ENCODE measurements around the gene SIDT2. TPM values are rescaled to one million over a fixed set of nuclear protein-coding genes. Genes with fewer than 3 reads are reported as not detected.

Gene SIDT2
- total RNA-seq, 4 donors from 2014 or later, result 38.4 to 49.4 (median 40.7) TPM

DNA sequence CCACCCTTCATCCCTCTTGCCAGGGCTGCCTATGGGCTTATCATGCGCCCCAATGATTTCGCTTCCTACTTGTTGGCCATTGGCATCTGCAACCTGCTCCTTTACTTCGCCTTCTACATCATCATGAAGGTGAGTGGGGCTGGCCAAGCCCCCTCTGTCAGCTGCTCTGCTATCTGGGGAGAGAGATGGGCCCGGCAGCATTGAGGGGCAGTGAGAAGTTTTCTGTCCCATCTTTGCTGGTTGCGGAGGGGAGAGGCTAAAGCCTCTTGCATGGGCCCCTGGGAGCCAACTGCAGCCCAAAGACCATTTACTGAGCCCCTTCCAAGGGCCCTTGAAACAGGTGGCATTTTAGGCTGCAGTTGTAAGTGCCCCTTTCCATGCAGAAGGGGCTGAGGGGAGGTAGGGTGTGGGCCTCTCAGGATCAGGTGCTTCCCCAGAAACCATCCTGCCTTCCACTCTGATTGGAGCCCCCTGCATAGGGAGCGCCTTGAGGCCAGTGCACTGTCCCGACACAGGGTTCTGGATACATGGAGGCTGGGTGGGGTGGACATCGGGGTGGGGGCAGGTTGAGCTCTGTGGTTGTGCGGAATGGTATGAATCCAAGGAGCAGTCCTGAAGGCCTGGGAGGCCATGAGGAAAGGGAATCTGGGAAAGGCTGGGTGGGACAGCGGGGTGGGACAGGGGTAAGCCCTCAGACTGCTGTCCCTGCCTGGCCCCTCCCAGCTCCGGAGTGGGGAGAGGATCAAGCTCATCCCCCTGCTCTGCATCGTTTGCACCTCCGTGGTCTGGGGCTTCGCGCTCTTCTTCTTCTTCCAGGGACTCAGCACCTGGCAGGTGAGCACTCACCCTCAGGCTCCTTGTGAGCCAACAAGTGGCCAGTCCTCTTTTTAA, 14.8 kb downstream of the SIDT2 start:
- TF ChIP-seq, protein P1, sequence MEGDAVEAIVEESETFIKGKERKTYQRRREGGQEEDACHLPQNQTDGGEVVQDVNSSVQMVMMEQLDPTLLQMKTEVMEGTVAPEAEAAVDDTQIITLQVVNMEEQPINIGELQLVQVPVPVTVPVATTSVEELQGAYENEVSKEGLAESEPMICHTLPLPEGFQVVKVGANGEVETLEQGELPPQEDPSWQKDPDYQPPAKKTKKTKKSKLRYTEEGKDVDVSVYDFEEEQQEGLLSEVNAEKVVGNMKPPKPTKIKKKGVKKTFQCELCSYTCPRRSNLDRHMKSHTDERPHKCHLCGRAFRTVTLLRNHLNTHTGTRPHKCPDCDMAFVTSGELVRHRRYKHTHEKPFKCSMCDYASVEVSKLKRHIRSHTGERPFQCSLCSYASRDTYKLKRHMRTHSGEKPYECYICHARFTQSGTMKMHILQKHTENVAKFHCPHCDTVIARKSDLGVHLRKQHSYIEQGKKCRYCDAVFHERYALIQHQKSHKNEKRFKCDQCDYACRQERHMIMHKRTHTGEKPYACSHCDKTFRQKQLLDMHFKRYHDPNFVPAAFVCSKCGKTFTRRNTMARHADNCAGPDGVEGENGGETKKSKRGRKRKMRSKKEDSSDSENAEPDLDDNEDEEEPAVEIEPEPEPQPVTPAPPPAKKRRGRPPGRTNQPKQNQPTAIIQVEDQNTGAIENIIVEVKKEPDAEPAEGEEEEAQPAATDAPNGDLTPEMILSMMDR (IDR thresholded peaks at IDR 0.05), result no peak
- TF ChIP-seq POLR2A (IDR thresholded peaks at IDR 0.05), result no peak
- no peak overlapping the region for H3K4me3 ChIP-seq (ENCODE audit: low read depth, poor library complexity, severe bottlenecking)
- DNase-seq (ENCODE audit: low spot score in 2 of 2), result no peak
- intact Hi-C loops (cut with DNase I; ENCODE audit: low total_unique reads), result no loop called here
- WGBS, 2 donors, result 88 to 94% methylated on average over 15 of the region's 15 CpGs

DNA sequence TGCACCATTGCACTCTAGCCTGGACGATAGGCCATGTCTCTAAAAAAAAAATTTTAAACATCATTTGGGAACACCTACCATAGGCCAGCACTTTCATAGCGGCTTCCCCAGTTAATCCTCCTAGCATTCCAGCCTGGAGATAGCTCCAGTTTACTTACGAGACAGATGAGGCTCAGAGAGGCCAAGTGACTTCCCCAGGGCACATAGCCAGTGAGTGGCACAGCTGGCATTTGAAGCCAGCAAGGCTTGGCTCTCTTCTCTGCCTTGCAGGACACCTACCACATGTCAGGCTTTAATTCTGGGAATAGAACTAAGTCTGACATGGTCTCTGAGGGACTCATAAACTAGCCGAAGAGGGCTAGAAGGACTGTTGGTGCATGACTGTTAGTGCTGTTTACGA, 15.7 kb downstream of the SIDT2 start:
- 88 to 90% methylated on average over 5 of the region's 5 CpGs for WGBS, 2 donors
- TF ChIP-seq POLR2A (IDR thresholded peaks at IDR 0.05), result no peak
- TF ChIP-seq, protein P1 (IDR thresholded peaks at IDR 0.05), result no peak
- H3K4me3 ChIP-seq (ENCODE audit: low read depth, poor library complexity, severe bottlenecking), result no peak overlapping the region
- no peak for DNase-seq (ENCODE audit: low spot score in 2 of 2)
- intact Hi-C loops (cut with DNase I; ENCODE audit: low total_unique reads), result no loop called here

DNA sequence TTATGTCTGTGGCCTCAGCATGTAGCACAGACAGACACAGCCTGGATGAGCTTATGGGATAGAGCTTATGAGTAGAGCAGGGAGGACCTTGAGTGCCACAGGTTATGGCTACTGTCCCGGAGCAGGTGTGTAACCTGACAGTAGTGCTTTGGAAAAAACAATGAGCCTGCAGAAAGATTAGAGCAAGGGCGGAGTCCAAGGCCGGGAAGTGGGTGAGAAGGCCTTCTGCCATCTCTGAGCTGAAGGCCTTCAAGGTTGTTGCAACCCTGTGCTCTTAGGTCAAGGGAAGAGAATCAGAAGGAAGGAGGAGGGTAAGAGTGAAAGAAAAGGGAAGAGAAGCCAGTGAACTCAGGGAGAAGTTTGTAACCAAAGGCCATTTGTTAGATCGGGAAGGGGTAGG, 16.7 kb downstream of the SIDT2 start:
- intact Hi-C loops (cut with DNase I; ENCODE audit: low total_unique reads), result no loop called here
- no peak for DNase-seq (ENCODE audit: low spot score in 2 of 2)
- no peak overlapping the region for H3K4me3 ChIP-seq (ENCODE audit: low read depth, poor library complexity, severe bottlenecking)
- WGBS, 2 donors, result 80 to 87% methylated on average over 4 of the region's 4 CpGs
- no peak for TF ChIP-seq POLR2A (IDR thresholded peaks at IDR 0.05)
- TF ChIP-seq, protein P1 (IDR thresholded peaks at IDR 0.05), result no peak

DNA sequence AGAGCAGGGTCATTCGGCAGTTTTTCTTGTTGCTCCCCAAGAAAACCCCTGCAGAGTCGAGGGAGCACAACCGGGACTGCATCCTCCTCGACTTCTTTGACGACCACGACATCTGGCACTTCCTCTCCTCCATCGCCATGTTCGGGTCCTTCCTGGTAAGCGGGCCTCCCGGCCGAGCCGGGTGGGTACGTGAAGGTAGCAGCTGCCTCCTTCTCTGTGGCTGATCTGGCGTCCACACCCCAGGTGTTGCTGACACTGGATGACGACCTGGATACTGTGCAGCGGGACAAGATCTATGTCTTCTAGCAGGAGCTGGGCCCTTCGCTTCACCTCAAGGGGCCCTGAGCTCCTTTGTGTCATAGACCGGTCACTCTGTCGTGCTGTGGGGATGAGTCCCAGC, 17.2 kb downstream of the SIDT2 start:
- WGBS, 2 donors, result 84 to 89% methylated on average over 19 of the region's 19 CpGs
- H3K4me3 ChIP-seq (ENCODE audit: low read depth, poor library complexity, severe bottlenecking), result no peak overlapping the region
- no peak for TF ChIP-seq POLR2A (IDR thresholded peaks at IDR 0.05)
- TF ChIP-seq, protein P1 (IDR thresholded peaks at IDR 0.05), result no peak
- intact Hi-C loops (cut with DNase I; ENCODE audit: low total_unique reads), result no loop called here
- no peak for DNase-seq (ENCODE audit: low spot score in 2 of 2)

DNA sequence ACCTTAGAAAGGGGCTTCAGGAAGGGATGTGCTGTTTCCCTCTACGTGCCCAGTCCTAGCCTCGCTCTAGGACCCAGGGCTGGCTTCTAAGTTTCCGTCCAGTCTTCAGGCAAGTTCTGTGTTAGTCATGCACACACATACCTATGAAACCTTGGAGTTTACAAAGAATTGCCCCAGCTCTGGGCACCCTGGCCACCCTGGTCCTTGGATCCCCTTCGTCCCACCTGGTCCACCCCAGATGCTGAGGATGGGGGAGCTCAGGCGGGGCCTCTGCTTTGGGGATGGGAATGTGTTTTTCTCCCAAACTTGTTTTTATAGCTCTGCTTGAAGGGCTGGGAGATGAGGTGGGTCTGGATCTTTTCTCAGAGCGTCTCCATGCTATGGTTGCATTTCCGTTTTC, 18.5 kb downstream of the SIDT2 start:
- TF ChIP-seq, protein P1 (IDR thresholded peaks at IDR 0.05), result no peak
- TF ChIP-seq POLR2A (IDR thresholded peaks at IDR 0.05), result no peak
- intact Hi-C loops (cut with DNase I; ENCODE audit: low total_unique reads), result no loop called here
- 93 to 97% methylated on average over 7 of the region's 7 CpGs for WGBS, 2 donors
- no peak overlapping the region for H3K4me3 ChIP-seq (ENCODE audit: low read depth, poor library complexity, severe bottlenecking)
- DNase-seq (ENCODE audit: low spot score in 2 of 2), result no peak
